Glutamatergic neuron (in vitro differentiated cells): Measurements from ENCODE around the gene ZBTB7C. TPM values are rescaled to one million over a fixed set of nuclear protein-coding genes. Genes with fewer than 3 reads are reported as not detected.
"Not testable (repeated sequence)": the region's sequence is repeated elsewhere in the genome, so short reads cannot be mapped to it uniquely, and the experiment has no call there.

Source experiments
- DNase-seq: peaks from one replicate; pipeline ENCODE4 v3.0.0; 2022
- H3K27ac Mint-ChIP-seq: one replicate; pipeline ENCODE4 v1.8.0; 2020; ENCODE audit warnings: mild to moderate bottlenecking, mixed read lengths, inconsistent platforms; ENCODE audit not compliant: unreplicated experiment
- H3K27me3 Mint-ChIP-seq: one replicate; pipeline ENCODE4 v1.8.0; 2020; ENCODE audit warnings: mild to moderate bottlenecking, moderate library complexity, mixed read lengths, inconsistent platforms; ENCODE audit not compliant: unreplicated experiment
- H3K36me3 Mint-ChIP-seq: one replicate; pipeline ENCODE4 v1.8.0; 2020; ENCODE audit warnings: mild to moderate bottlenecking, mixed read lengths, inconsistent platforms; ENCODE audit not compliant: unreplicated experiment
- H3K4me1 Mint-ChIP-seq: one replicate; pipeline ENCODE4 v1.8.0; 2020; ENCODE audit warnings: mild to moderate bottlenecking, low read depth, mixed read lengths, inconsistent platforms; ENCODE audit not compliant: unreplicated experiment
- H3K4me3 Mint-ChIP-seq: one replicate; pipeline ENCODE4 v1.8.0; 2020; ENCODE audit warnings: mild to moderate bottlenecking, mixed read lengths, inconsistent platforms; ENCODE audit not compliant: unreplicated experiment
- H3K9me3 Mint-ChIP-seq: one replicate; pipeline ENCODE4 v1.8.0; 2020; ENCODE audit warnings: mild to moderate bottlenecking, moderate library complexity, mixed read lengths, inconsistent platforms; ENCODE audit not compliant: unreplicated experiment
- total RNA-seq: library from RNA; stranded (reverse); fragmentation: NEBNext Ultra II Directional; extraction: Animal tissue kit (Norgen Biotek cat#: 25700); gene quantifications from one replicate; pipeline ENCODE4 v1.2.1, GENCODE V29; 2021; ENCODE audit not compliant: unreplicated experiment
- TF ChIP-seq, protein P1 (sequence below): fragments of 200-600 bp; sonication (generic); IDR thresholded peaks from one replicate; pipeline ENCODE4 v1.5.0; 2021; ENCODE audit not compliant: partially characterized antibody, unreplicated experiment

The ZBTB7C gene
- total RNA-seq, 1 donor from 2014 or later: 10.6 TPM

DNA sequence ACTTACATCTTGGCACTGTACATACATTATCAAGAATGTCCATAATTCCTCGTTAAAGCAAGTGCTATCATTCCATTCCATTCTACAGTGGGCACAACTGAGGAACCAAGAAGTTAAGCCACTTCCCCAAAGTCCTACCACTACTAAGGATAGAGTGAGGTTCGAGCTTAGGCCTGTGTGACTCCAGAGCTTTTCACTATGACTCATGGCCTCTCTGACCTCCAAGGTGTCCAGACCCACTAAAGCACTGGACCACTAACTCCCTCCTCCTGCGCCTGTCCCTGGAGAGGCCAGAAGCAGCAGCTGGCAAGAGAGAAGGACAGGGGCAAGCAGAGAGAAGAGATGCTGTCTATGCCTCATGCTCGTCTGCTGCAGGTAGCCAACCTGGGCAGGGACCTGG lies 117.0 kb downstream of the ZBTB7C start:
- no peak for DNase-seq
- TF ChIP-seq, protein P1, sequence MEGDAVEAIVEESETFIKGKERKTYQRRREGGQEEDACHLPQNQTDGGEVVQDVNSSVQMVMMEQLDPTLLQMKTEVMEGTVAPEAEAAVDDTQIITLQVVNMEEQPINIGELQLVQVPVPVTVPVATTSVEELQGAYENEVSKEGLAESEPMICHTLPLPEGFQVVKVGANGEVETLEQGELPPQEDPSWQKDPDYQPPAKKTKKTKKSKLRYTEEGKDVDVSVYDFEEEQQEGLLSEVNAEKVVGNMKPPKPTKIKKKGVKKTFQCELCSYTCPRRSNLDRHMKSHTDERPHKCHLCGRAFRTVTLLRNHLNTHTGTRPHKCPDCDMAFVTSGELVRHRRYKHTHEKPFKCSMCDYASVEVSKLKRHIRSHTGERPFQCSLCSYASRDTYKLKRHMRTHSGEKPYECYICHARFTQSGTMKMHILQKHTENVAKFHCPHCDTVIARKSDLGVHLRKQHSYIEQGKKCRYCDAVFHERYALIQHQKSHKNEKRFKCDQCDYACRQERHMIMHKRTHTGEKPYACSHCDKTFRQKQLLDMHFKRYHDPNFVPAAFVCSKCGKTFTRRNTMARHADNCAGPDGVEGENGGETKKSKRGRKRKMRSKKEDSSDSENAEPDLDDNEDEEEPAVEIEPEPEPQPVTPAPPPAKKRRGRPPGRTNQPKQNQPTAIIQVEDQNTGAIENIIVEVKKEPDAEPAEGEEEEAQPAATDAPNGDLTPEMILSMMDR: no peak
- H3K27ac Mint-ChIP-seq: no peak overlapping the region
- peaks cover 4% of the 10 kb centered on the region for H3K27me3 Mint-ChIP-seq
- H3K4me1 Mint-ChIP-seq: peaks cover 26% of the 10 kb centered on the region
- H3K4me3 Mint-ChIP-seq: no peak overlapping the region
- peaks cover 2% of the 10 kb centered on the region for H3K9me3 Mint-ChIP-seq
- H3K36me3 Mint-ChIP-seq: no peaks in the 10 kb centered on the region

DNA sequence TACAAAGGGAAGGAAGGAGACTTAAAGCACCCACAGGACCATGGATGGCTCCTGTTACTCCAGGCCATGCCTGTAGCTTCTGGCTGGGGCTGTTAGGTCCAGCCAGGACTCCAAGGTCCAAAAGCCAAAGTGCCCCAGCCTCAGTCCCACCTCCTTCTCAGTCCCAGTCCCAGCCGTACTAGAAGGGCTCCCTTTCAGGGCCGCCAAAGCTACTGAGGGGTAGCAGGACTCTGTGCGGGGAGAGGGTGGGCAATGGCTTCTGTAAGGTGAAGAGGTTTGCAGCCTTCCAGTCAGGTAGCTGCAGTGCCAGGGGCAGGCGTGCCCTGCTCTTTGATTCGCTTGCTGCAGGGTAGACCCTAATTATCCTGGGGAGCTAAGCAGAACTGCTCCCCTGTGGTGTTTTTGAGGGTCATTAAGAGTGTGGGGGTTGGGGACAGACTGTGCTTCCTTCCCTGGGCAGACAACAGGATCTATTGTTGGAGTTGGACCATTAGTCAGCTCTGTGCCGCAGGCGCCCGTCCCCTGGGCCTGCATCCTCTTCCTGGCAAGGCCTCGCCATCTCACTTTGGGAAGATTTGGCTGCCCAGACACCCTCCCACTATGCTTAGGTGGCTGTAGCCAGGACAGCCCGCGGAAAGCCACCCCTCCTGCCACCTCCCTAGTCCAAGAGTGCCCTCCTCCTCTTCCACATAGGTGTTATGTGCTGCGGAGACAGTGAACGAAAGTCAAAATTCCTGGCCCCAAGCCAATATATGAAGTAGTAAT lies 118.8 kb downstream of the ZBTB7C start:
- H3K36me3 Mint-ChIP-seq: peaks cover 2% of the 10 kb centered on the region
- DNase-seq: no peak
- peaks cover 22% of the 10 kb centered on the region for H3K4me1 Mint-ChIP-seq
- no peak overlapping the region for H3K27ac Mint-ChIP-seq
- no peaks in the 10 kb centered on the region for H3K9me3 Mint-ChIP-seq
- no peak overlapping the region for H3K4me3 Mint-ChIP-seq
- TF ChIP-seq, protein P1: no peak
- H3K27me3 Mint-ChIP-seq: peaks cover 2% of the 10 kb centered on the region

DNA sequence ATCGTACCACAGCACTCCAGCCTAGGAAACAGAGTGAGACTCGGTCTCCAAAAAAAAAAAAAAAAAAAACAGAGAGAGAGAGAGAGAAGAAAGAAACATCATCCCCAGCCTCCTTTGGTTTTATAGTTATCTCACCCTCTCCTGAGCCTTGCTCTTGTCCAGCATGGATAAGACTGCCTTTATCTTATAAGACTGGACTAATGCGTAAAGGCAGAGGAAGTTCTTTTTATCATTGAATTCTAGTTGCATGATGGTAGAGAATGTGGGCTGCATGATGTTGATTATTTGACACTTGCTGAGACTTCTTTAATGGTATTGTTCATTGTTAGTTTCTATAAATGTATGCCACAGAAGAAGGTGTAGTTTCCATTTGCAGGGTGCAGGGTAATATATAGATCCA lies 124.4 kb downstream of the ZBTB7C start:
- Mint-ChIP-seq H3K4me3 (no peak overlapping the region), H3K4me1 (no peaks in the 10 kb centered on the region), H3K36me3 (peaks cover 10% of the 10 kb centered on the region), H3K9me3 (no peaks in the 10 kb centered on the region), H3K27ac (no peak overlapping the region), H3K27me3 (no peaks in the 10 kb centered on the region)
- TF ChIP-seq, protein P1: no peak
- no peak for DNase-seq

DNA sequence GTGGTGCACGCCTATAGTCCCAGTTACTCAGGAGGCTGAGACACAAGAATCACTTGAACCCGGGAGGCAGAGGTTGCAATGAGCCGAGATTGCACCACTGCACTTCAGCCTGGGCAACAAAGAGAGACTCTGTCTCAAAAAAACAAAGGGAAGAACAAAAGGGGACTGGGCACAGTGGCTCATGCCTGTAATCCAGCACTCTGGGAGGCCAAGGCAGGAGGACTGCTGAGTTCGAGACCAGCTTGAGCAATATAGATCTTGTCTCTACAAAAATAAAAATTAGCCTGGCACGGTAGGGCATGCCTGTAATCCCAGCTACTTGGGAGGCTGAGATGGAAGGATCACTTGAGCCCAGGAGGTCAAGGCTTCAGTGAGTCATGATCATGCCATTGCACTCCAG lies 125.2 kb downstream of the ZBTB7C start:
- H3K4me1 Mint-ChIP-seq, H3K27ac Mint-ChIP-seq, H3K9me3 Mint-ChIP-seq, H3K27me3 Mint-ChIP-seq, H3K36me3 Mint-ChIP-seq, DNase-seq, H3K4me3 Mint-ChIP-seq: not testable (repeated sequence)

DNA sequence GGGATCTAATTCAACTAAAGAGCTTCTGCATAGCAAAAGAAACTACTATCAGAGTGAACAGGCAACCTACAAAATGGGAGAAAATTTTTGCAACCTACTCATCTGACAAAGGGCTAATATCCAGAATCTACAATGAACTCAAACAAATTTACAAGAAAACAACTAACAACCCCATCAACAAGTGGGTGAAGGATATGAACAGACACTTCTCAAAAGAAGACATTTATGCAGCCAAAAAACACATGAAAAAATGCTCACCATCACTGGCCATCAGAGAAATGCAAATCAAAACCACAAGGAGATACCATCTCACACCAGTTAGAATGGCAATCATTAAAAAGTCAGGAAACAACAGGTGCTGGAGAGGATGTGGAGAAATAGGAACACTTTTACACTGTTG lies 127.7 kb downstream of the ZBTB7C start:
- not testable (repeated sequence) for H3K27ac Mint-ChIP-seq, H3K4me1 Mint-ChIP-seq, DNase-seq, H3K4me3 Mint-ChIP-seq, H3K9me3 Mint-ChIP-seq, H3K27me3 Mint-ChIP-seq
- H3K36me3 Mint-ChIP-seq: peaks cover 15% of the 10 kb centered on the region

DNA sequence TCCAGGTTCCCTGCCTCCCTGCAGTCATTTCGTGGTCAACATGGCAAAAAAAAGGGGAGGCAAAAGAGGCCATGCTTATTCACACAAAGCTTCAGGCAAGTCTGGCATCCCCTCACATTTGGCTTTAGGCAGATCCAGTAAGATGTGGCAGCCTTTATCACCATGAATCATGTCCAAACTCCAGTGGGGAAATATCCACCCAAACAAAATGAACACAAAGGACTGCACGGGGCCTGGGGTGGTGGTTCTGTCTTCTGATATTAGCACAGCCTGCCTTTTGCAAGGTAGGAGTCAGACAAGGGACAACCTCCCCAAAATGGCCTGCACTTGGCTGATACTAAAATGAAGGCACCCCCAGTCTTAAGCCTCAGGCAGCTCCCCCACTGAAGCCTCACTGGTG lies 129.9 kb downstream of the ZBTB7C start:
- DNase-seq: no peak
- H3K27ac Mint-ChIP-seq: no peak overlapping the region
- peaks cover 2% of the 10 kb centered on the region for H3K9me3 Mint-ChIP-seq
- H3K4me3 Mint-ChIP-seq: no peak overlapping the region
- peaks cover 3% of the 10 kb centered on the region for H3K27me3 Mint-ChIP-seq
- TF ChIP-seq, protein P1: no peak
- no peaks in the 10 kb centered on the region for H3K4me1 Mint-ChIP-seq
- H3K36me3 Mint-ChIP-seq: peaks cover 5% of the 10 kb centered on the region
